Kidney capillary endothelial cell (primary cell): ENCODE results near the gene CDH23.

Source experiments
- DNase-seq: peaks from one replicate; pipeline ENCODE4 v3.0.0-alpha.2; 2018; ENCODE audit warnings: low spot score

CDH23 gene

DNA sequence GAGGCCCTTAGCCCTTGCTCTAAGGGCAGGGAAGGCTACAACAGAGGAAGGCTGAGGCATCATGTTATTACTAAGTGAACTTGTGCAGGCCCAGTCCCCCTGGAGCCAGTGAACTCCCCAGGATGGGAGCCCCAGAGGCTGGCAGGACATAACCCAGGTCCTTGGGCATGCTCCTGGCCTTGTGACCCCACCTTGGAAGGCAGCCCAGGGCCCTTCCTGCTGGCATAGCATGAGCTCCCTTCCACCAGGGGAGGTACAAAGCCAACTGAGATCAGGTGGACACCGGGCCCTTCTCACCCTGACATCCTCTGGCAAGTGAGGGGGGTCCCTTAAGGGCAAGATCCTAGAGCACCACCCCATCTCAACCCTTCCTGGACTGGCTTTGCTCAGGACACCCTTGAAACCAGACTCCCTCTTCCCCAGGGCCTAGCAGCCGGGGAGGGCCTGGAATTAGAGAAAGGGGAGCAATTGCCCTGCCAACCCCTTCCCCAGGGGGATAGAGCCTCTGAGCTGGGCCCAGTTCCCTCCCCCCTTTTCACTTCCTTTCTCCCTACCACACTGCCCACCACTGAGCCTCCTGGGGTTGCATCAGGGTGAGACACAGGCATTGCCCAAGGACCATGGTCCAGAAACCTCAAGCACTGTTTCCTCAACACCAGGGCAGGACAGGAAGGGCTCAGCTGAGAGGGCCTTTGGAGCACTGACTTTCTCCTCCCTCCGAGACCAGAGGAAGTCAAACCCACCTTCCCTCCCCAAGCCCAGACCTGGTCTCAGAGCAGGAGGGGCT lies 378.4 kb downstream of the CDH23 start:
- no peak for DNase-seq

GRCh38 chr10:71776481-71776925 lies 379.8 kb downstream of the CDH23 start:
- no peak for DNase-seq

GRCh38 chr10:71777213-71777985 lies 380.7 kb downstream of the CDH23 start:
- no peak for DNase-seq

- no peak for DNase-seq
These were observed 381.5 kb downstream of the CDH23 start for GRCh38 chr10:71778071-71778825.

DNA sequence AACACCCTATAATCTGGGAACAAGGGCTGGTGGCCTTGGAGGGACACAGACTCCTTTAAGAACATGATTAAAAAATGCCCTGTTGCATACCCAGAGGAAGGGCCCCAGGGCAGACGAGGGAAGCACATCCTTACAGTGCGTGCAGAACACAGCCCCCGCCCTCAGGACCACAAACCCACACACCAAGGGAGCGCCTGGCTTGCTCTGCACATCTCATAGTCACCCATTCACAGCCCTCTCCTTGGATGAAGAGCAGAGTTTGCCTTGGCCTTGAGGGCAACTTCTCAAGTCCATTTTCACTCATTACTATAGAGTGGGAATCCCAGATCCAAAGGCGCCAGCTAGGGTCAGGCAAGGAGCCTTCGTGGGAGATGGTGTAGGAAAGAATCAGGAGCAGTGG lies 382.9 kb downstream of the CDH23 start:
- no peak for DNase-seq

DNA sequence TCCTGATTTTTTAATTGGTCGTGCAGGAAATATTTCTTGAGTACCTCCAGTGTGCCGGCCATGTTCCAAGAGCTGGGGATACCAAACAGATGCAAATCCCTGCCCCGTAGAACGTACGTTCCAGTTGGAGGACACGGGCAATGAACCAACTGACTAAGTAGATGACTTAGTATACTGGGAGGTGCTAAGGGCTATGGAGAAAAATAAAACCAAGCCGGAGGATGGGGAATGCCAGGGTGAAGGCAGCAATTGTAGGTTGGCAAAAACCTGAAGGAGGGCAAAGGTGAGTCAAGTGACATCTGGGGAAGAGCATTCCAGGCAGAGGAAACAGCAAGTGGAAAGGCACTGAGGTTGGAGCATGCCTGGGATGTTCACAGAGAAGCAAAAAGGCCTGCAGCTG lies 383.4 kb downstream of the CDH23 start:
- no peak for DNase-seq

GRCh38 chr10:71780719-71781118 lies 384.0 kb downstream of the CDH23 start:
- no peak for DNase-seq

- no peak for DNase-seq
These were observed 385.6 kb downstream of the CDH23 start for GRCh38 chr10:71782221-71782916.

DNA sequence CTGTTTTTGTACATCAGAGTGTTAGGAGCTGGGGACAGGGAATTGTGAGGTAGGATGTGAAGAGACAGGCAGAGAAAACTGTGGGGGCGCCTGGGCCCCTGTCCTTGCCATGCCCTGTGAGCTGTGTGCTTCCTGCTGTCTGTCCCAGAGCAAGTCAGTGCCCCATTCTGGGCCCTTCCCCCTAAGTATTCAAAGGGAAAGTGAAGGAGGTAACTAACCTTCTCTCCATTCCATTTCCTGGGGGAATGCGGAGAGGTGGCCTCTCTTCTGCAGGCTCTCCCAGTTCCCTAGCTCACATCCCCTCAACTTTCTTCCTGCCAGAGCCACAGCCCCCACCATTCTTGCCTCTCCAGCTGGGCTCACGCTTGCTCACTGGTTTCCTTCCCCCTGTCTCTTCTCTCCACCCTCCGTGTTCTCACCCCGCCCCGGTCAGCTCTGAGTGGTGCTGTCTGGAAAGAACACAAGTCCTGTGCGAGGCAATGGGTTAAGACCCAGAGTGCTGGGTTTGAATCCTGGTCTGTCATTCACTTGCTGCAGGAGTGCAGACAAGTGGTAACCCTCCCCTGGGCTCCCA lies 386.3 kb downstream of the CDH23 start:
- peak; percentile 30 for DNase-seq

GRCh38 chr10:71783917-71784678 lies 387.4 kb downstream of the CDH23 start:
- no peak for DNase-seq

GRCh38 chr10:71784679-71785272 lies 388.1 kb downstream of the CDH23 start:
- DNase-seq, result no peak

DNA sequence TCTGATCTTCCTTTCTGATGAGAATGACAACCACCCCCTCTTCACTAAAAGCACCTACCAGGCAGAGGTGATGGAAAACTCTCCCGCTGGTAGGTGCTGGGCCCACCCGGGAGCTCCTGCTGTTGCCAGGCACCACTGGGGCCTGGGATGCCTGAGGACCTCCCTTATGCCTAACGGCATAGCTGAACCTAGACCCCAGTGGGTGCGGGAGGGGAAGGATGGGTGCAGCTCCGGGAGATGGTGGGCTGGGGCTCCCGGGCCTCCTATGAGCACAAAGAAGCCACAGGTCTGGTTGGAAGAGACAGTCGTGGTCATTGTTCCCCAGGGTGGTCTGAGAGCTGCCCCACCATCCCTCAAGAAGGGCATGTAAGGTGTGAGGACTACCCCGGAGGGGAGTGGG lies 392.2 kb downstream of the CDH23 start:
- no peak for DNase-seq

DNA sequence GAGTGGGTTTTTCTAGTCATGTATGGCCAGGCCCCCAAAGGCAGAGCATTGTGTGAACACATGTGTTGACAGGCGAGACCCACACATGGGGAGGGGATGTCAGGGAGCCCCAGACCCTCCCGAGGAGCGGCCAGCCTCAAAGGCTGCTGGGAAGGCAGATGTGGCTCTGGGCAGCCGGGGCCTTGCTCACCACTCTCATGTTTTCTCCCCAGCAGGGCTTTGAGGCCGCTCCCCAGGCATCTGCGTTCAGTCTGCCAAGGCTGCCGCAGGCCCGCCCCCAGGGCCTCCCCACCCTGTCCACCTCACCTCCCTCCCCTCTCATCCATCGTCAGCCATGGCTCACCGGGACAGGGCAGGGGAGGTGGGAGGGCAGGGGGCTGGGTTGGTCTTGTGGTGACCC lies 393.2 kb downstream of the CDH23 start:
- no peak for DNase-seq

- no peak for DNase-seq
These were observed 394.2 kb downstream of the CDH23 start for GRCh38 chr10:71790749-71791440.

DNA sequence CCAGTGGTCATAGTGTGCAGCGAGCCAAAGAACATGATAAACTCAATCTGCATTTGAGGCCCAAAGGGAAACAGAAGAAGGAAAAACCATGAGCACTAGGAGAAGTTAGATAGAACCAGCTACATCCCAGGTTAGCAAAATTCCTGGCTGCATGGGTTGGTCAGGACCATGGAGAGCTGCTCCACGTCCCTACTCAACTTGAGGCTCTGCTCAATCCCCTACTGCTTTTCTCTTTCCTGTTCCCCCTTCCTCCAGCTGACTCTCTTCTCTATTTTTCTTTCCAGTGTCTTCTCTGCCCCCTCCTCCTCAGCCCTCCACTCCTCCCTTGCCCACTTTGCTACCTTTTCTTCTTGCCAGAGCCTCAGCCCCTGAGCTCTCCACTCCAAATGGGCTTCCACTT lies 398.5 kb downstream of the CDH23 start:
- peak; percentile 22 for DNase-seq

- DNase-seq, result no peak
These were observed 400.2 kb downstream of the CDH23 start for GRCh38 chr10:71796749-71797405.

GRCh38 chr10:71797533-71798307 lies 401.0 kb downstream of the CDH23 start:
- DNase-seq, result peak; percentile 19

DNA sequence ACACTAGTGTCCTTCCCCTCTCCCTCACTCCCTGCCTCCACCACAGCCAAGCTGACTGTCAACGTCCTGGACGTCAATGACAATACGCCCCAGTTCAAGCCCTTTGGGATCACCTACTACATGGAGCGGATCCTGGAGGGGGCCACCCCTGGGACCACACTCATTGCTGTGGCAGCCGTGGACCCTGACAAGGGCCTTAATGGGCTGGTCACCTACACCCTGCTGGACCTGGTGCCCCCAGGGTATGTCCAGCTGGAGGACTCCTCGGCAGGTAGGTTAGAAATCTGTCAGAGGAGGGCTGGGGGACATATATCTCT lies 401.5 kb downstream of the CDH23 start:
- DNase-seq, result no peak

DNA sequence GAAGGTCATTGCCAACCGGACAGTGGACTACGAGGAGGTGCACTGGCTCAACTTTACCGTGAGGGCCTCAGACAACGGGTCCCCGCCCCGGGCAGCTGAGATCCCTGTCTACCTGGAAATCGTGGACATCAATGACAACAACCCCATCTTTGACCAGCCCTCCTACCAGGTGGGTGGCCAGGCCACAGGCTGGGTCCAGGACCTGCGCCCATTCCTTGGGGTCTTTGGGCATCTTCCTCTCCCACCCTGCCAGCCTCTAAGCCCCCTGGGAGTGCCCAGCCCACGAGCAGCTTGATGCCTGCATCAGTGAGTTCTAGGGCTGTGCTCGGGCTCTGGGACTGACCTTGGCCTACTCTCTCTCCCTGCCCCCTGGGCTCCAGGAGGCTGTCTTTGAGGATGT lies 402.4 kb downstream of the CDH23 start:
- no peak for DNase-seq
